Activated CD4-positive, alpha-beta T cell treated with anti-CD3 and anti-CD28 coated beads for 4 hours (primary cell): ENCODE data around the gene SAA4.
"Not testable (repeated sequence)": the region's sequence is repeated elsewhere in the genome, so short reads cannot be mapped to it uniquely, and the experiment has no call there.

Source experiments
- DNase-seq, 2 donors: peaks; one replicate each; pipeline ENCODE4 v3.0.0-alpha.2; 2020

The SAA4 gene, protein sequence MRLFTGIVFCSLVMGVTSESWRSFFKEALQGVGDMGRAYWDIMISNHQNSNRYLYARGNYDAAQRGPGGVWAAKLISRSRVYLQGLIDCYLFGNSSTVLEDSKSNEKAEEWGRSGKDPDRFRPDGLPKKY

DNA sequence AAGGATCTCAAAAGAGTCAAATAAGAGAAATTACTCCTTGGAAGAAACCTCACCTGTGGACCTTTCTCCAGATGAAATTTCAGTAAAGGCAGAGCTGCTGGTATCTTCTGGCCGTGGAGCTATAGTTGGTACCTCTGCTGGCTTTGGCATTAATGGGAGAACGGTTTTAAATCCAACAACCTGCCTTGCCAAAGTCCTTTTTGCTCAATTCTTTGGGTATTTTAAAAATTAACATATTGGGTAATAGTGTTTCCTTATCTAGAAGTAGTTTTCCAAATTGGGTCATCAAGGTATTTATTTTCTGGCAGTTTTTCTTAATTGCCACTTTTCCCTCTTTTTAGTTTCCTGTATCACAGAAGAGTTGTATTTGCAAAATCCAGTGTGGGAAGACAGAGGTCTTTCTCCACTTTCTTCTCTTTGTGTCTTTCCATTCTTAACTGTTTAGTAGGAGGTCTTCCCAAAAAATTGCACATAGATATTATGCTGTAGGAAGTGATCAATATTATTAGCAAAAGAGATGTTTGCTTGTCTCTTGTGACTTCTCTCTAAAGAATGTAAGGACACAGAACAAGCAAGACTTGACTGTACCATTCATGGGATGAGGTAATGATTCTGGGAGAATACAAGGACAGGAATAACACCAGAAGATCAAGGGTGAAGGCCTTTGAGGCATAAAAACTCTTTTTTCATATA lies at the start of gene SAA4:
TSS of gene SAA4 (minus strand) at position 139 of the 693 bp plus-strand sequence. CDS start 876 bp downstream, outside the sequence.
- no peak for DNase-seq

DNA sequence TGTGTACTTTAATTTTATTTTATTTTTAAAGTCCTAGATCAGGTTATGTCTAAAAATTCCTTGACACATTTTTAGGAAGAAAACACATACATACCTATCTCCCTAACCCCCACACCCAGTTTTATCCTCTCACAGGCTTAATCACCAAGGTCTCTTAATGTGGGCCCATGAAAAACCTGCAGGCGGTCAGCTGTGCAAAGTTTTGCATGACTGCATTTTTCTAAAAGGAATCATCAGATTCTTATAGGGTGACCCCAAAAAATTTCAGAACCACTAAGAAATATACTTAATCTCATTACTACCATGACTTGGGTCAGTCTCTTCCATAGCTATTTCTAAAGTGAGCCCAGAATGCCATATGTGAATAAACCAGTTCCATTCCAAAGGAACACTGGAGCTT lies 49.2 kb upstream of the SAA4 start:
- DNase-seq, result no peak

DNA sequence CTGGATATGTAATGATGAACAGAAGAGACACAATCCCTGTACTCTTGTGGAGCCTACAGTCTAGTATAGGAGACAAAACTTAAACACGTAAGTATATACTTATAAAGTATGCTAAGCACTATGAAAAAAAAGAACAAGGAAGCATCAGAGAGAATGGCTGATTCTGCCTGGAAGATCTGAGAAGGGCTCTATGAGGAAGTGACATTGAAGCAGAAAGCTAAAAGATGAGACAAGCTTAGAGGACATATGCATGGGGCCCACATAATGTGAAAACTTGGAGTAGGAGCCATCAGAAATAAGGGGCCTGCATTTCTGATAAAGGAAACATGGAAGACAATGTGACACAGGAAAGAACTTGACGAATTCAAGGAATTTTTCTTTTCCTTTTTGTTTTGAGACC lies 46.0 kb upstream of the SAA4 start:
- no peak for DNase-seq

DNA sequence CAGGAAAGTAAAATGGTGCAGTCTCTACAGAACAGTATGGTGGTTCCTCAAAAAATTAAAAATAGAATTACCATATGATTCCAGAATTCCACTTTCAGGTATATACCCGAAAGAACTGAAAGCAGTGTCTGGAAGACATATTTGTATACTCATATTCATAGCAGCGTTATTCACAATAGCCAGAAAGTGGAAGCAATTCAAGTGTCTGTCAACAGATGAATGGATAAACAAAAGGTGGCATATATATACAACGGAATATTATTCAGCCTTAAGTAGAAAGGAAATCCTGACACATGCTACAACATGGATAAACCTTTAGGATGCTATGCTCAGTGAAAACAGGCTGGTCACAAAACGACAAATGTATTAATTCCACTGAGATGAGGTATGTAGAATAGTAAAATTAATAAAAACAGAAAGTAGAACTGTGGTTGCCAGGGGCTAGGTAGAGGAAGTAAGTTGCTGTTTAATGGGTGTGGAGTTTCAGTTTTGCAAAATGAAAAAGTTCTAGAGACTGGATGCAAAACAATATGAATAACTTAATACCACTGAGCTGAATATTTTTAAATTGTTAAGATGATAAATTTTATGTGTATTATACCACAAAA lies 43.9 kb upstream of the SAA4 start:
- DNase-seq, result no peak

DNA sequence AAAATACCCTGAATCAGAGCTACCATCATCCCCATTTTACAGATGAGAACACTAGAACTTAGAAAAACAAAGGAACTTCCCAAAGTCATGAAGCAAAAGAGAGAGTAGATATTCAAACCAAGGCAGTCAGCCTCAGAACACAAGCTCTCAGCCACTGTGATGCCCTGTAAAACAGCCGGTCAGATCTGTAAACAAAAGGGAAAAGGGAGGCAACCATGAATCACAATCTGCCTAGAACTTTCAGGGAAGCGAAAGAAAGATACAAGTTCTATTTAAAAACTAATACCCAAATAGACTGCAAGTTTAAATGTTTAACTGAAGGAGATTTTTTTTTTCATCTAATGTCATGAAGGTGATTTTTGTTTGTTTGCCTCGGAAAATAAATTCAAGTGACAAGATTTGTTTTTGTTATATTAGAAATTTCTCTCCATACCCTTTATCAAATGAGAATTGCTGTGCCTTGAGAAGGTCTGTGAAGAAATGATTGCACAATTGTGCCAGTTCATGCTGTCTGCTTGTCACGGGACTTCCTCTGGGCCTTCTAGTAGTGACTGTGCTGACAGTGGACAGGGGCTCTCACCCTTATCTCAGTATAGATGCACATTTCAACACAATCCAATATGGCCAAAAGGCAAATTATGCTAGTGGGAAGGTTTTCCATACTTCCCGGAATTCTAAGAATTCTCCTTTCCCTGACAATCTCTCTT lies 41.1 kb upstream of the SAA4 start:
- DNase-seq, result no peak

DNA sequence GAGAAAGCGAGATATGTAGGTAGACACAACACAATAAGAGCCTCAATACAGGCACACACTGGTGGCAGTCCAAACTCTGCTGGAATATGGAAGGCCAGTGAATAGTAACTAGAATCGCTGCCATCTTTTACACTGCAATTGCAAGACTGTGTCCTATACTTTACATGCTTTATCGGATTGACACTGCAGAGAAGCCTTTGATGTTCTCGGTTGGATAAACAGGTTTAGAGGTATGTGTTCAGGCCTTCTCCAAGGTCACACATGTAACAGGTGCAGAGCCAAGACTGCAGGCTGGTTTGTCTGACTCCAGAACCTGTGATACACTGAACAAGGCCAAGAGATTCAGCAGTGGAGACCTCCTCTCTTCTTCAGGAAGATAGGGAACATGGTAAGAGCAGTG lies 34.6 kb upstream of the SAA4 start:
- no peak for DNase-seq

DNA sequence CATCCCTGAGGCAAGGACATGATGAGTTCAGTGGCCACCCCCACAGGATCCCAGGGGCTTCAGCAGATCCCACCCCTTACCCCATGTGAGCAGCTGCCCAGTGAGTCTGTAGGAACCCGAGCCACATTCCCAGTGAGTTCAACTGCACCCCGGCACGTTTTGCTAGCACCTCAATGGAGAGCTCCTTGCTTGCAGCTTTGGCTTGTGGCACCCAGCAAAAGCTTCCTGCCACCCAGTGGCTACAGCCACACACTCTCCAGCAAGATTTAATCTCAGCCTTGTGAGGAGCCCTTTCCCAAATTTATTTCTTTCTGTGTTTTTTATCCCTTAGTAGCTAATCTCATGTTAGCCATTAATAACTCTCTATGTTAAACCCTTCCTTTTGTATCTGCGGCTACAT lies 33.5 kb upstream of the SAA4 start:
- DNase-seq, result no peak

DNA sequence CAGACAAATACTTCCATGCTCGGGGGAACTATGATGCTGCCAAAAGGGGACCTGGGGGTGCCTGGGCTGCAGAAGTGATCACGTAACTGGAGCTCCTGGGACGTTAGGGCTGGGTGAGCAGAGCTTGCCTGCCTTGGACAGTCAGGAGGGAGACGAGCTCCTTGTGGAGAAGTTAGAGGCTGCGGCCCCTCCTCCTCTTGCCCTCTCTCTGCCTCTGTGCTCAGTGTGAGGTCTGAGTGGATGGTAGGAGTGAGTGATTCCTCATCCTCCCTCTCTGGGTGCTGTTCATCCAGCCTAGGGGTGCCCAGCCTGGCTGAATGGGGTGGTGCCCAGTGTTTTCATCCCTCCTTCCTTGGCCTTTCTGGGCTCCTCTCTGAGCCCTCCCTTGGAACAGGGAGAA lies 32.6 kb upstream of the SAA4 start:
- DNase-seq, result not testable (repeated sequence)

DNA sequence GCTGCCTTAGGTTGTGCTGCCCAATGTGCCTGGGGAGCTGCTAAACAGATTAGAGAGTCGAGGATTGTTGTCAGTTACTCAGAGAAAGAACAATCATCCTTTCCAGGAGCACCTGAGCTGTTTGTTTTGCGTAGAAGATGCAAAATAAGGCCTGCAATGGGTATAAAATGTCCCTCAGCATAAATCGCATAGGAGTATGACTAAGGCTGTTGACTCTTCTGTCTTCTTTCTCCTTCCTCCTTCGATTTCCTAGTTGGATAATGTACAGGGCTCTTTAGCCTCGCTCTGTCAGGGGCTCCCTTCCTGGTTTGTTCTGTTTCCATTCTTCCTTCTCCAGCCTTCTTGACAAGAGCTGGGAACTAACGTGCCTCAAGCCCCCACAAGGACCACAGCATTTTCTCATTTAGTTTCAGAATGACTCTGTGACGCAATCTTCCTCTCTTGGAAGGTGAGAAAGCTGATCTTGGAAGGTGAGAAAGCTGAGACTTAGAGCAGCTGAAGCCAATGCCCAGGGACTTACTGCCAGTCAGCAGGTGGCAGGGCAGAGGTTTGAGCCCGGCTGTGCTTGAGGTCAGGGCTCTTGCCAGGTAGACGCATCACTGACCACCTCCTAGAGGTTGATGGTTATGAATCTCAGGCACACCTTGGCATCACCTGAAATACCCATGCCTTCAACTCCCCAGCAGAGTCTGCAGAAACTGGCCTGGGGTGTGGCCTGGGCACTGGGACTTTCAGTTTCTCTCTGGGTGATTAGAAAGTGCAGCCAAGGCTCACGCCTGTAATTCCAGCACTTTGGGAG lies 30.9 kb upstream of the SAA4 start:
- DNase-seq, result not testable (repeated sequence)

DNA sequence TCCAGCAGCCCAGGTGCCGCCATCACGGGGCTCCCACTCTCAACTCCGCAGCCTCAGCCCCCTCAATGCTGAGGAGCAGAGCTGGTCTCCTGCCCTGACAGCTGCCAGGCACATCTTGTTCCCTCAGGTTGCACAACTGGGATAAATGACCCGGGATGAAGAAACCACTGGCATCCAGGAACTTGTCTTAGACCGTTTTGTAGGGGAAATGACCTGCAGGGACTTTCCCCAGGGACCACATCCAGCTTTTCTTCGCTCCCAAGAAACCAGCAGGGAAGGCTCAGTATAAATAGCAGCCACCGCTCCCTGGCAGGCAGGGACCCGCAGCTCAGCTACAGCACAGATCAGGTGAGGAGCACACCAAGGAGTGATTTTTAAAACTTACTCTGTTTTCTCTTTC lies 29.3 kb upstream of the SAA4 start, which contains the start of gene SAA1:
TSS of gene SAA1 (plus strand) at position 316 of the 400 bp plus-strand sequence. CDS start 624 bp downstream, outside the sequence.
- DNase-seq, result no peak

DNA sequence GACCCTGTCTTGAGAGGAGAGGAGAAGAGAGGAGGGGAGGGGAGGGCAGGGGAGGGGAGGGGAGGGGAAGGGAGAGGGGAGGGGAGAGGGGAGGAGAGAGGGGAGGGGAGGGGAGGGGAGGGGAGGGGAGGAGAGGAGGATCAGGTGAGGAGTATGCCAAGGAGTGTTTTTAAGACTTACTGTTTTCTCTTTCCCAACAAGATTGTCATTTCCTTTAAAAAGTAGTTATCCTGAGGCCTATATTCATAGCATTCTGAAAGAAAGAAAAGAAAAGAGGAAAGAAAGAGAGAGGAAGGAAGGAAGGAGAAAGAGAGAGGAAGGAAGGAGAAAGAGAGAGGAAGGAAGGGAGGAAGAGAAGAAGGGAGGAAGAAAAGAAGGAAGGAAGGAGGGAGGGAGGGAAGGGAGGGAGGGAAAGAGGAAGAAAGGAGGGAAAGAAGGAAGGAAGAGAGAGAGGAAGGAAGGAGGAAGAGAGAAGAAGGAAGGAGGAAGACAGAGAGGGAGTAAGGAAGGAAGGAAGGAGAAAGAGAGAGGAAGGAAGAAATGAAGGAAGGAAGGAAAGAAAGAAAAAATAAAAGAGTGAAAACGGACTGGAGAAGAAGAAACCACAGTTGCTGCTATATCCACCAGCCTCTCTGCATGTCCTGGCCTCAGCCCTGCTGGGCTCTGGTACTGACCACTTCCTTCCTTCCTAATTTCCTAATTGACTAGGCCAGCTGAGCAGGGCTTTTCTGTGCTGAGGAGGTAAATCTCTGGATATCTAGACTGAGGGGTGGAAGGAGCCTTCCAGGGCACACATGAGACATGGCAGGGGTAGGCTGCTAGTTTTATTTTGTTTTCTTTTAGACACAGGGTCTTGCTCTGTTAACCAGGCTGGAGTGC lies 28.3 kb upstream of the SAA4 start:
- DNase-seq, result no peak

DNA sequence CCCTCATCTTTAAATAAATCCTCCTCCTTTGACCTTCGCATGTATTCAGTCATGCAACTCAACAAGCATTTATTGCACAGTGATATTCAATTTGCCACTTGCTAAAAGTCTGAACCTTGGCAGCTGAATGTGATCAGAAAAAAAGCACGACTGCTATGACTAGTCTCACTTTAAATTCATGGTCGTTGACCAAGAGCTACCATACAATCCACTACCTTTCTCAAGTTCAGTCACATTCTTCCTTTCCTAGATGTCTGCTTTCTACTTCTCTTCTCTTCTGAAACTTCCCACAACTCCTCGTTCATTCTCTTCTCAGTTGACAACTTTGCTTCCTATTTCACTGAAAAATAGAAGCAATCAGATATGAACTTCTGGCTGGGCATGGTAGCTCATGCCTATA lies 27.4 kb upstream of the SAA4 start:
- DNase-seq, result no peak

DNA sequence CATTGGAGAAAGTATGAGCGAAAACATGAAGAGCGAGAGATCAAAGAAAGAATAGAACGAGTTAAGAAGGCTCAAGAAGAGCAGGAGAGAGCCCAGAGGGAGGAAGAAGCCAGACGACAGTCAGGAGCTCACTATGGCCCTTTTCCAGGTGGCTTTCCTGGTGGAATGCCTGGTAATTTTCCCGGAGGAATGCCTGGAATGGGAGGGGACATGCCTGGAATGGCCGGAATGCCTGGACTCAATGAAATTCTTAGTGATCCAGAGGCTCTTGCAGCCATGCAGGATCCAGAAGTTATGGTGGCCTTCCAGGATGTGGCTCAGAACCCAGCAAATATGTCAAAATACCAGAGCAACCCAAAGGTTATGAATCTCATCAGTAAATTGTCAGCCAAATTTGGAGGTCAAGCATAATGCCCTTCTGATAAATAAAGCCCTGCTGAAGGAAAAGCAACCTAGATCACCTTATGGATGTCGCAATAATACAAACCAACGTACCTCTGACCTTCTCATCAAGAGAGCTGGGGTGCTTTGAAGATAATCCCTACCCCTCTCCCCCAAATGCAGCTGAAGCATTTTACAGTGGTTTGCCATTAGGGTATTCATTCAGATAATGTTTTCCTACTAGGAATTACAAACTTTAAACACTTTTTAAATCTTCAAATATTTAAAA lies 26.2 kb upstream of the SAA4 start:
- not testable (repeated sequence) for DNase-seq

DNA sequence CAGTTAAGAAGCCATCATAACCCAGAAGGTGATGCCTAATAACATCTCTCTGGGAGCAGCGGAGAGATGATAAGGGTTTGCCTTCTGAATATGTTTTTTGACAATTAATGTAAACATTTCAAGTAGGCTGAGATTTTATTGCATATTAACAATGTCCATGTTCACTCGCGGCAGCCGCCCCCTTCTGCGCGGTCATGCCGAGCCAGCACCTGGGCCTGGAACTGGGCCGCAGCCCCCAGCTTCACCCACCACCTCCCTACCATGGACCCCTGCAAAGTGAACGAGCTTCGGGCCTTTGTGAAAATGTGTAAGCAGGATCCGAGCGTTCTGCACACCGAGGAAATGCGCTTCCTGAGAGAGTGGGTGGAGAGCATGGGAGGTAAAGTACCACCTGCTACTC lies 25.1 kb upstream of the SAA4 start:
- DNase-seq, result no peak

DNA sequence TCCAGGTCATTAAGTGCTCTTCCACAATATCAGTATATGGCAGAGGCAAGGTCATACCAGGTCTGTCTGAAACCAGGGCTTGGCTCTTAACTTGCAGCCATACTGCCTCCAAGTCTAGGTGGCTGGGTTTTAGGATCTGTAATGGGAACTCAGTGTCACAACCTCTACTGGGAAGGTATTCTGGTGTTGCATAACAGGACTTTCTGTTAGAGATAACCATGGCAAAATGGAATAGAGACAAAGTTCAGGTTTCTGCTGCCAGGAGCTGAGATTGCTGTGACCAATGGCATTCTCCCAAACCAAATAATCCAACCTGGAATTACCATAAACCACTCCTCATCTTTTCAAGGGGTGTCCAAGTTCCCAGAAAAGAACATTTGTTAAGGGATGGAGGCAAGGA lies 22.7 kb upstream of the SAA4 start:
- DNase-seq, result no peak

DNA sequence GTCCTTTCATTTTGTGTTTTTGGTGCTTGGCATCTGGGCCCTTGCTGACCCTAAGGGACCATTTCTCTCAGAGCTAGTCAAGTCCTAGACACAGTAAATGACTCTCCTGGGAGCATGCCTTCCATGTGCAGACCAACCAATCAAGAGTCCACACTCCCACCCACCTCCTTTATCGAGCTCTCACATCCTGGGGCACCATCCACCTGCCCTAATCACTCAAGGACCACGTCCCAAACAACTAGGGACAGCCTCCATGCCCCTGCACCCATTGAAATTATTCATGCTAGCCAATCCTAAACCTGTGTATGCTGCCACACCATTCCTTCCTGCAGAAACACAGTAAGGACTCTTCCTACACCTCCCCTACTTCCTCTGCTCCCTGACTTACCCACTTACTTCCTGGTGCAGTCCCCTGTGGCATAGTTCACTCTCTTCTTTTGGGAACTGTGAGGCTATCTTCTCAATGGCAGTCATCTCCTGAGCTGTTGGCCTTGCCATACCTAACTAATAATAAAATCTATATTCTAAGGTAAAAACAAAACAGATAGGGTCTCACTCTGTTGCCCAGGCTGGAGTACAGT lies 18.3 kb upstream of the SAA4 start:
- DNase-seq, result no peak

DNA sequence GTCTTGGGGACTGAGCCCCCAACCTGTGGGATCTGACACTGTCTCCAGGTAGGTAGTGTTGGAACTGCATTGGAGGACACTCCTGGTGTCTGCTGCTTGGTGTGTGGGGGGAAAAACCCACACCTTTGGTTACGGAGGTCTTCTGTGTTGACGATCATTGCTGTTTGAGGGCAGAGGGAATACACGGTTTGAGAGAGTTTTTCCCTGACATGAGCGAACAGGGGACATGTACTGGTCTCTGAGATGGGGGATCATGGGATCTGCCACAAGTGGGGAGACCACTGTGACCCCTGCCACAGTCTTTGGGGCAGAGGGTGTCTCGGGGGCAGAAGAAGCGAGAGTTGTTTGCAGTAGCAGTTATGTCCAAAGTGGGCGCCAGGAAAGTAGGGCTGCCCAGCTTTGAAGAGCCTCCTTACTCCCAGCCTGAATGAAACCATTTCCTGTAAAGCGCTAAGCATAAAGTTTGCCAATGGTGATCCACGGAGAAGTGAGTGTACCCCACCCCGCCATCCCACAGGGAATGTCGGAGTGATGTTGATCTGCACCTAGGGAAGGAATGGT lies 17.3 kb upstream of the SAA4 start:
- DNase-seq, result no peak

DNA sequence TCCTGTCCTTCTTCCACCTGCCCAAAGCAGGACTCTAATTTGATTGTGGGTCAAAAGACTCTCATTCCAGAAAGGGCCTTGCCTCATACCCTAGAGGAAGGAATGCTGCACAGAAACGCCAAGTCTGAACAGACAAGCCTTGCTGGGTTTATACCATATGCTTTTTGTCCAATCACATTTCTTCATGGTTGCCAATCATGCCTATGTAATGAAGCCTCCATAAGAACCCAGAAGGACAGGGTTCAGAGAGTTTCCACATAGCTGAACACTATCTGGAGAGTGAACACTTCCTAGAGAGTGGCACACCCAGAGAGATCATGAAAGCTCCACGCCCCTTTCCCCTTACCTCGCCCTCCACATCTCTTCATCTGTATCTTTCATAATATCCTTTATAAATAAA lies 16.6 kb upstream of the SAA4 start:
- DNase-seq, result no peak

DNA sequence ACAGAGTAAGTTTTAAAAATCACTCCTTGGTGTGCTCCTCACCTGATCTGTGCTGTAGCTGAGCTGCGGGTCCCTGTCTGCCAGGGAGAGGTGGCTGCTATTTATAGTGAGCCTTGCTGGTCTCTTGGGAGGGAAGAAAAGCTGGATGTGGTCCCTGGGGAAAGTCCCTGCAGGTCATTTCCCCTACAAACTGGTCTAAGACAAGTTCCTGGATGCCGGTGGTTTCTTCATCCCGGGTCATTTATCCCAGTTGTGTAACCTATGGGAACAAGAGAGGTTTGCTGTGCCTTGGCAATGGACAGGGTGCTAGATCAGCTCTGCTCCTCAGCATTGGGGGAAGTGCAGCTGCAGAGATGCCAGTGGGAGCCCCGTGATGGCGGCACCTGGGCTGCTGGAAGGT lies 12.0 kb upstream of the SAA4 start, which contains the start of gene SAA2:
TSS of gene SAA2 (minus strand) at position 108 of the 400 bp plus-strand sequence. CDS start 657 bp downstream, outside the sequence.
- DNase-seq, result no peak

DNA sequence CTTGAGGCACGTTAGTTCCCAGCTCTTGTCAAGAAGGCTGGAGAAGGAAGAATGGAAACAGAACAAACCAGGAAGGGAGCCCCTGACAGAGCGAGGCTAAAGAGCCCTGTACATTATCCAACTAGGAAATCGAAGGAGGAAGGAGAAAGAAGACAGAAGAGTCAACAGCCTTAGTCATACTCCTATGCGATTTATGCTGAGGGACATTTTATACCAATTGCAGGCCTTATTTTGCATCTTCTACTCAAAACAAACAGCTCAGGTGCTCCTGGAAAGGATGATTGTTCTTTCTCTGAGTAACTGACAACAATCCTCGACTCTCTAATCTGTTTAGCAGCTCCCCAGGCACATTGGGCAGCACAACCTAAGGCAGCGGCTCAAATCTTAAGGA lies 10.6 kb upstream of the SAA4 start:
- DNase-seq, result not testable (repeated sequence)
